ENCODE data around the gene ZBTB49.

- TF ChIP-seq CTCF (conservative IDR thresholded peaks at IDR 0.05; ENCODE audit: low read length) (no peak), EZH2phosphoT487 (IDR thresholded peaks at IDR 0.05; ENCODE audit: borderline replicate concordance) (no peak)
These were observed 27.6 kb downstream of the ZBTB49 start for GRCh38 chr4:4317496-4318232.
